H1 (cell line): ENCODE results near the gene RNPS1. TPM values are rescaled to one million over a fixed set of nuclear protein-coding genes. Genes with fewer than 3 reads are reported as not detected.

ENCODE experiments used
- KDM4A ChIP-seq: IDR thresholded peaks from one replicate; pipeline ENCODE4 v1.7.1; 2012; ENCODE audit warnings: low read depth, mild to moderate bottlenecking, moderate library complexity, low read length, inconsistent platforms; ENCODE audit not compliant: severe bottlenecking
- polyA plus RNA-seq, 7 experiments: library from polyadenylated mRNA; depleted of rRNA in 3 of 7; stranded (reverse) in 5 of 7; unstranded in 2 of 7; fragments of >200 nt in 5 of 7; fragments of 200-250 nt in 2 of 7; gene quantifications; 1 replicate in 5 of 7; 2 replicates in 1 of 7; 4 replicates in 1 of 7; pipeline versions ENCODE4 v1.2.1 to v1.2.3, GENCODE V29; 2011 to 2013; ENCODE audit warnings: missing spikeins in 2 of 7, mixed read lengths in 2 of 7
- total RNA-seq: library from RNA; stranded (reverse); fragmentation: NEBNext Ultra II Directional; extraction: Animal tissue kit (Norgen Biotek cat#: 25700); gene quantifications from 2 replicates; pipeline ENCODE4 v1.2.1, GENCODE V29; 2021

The RNPS1 gene
- total and polyA plus RNA-seq, 2 of the 8 experiments (the other 6 are each of a cell fraction or from before 2014, with no cell fraction given) = 330 to 350 TPM

DNA sequence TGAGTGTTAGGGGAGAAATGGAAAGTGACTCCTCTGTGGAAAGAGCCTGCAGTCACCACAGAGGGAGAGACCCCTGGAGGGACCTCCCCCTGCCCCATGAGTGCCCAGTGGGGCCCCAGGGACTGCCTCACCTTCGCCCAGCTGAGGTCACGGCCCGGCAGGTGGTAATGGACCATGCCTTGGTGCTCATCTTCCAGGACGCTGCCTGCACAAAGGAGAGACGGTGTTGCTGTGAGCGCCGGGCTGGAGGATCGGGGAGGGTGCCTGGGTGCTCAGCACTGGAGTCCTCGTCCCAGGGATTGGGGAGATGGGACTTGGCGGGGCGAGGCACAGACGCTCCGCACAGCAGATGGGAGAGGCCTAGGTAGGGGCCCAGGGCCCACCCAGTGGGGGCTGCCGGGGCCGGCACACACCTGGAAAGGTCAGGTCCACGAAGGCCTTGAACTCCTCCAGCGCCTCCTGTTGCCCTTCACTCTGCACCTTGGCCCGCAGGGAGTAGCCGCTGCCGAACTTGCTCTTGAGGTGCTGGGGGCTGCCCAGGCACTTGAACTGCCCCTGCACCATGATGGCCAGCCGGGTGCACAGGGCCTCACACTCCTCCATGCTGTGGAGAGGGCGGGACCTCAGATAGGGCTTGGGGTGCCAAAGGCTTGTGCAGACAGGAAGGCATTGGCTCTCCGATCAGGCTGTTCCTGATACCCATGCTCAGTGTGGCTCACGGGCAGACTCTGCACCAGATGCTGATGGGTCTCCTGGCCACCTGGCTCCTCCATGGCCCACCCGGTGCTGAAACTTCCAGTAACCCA is 9.7 kb upstream of the RNPS1 start (continued):
- TF ChIP-seq KDM4A = no peak
